ENCODE results near the gene EGLN3.

EGLN3 gene

DNA sequence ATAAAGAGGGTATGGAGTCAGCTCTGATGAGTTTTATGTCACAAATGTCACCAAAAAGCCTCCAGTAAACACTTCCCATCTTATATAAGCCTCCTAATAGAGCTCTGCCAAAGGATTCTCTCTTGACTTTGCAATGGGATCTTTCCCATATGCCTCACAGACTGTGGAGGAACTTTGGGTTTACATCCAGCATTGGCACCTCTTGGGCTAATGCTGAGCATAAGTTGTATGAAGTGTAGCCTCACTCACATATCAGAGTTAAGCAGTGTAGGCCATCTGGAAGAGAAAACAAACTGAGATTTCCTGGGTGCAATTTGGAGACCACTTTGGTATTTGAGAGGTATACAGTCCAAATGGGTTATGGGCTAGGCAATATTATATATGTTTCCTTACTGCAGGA, 24.9 kb downstream of the EGLN3 start:
- Mint-ChIP-seq H3K27ac (no peak overlapping the region), H3K9me3 (peaks cover 0 to 2% of the 10 kb centered on the region in 2 donors), H3K4me1 (ENCODE audit: low read depth in 2 of 2) (no peaks in the 10 kb centered on the region), H3K4me3 (no peak overlapping the region), H3K27me3 (no peaks in the 10 kb centered on the region), H3K36me3 (ENCODE audit: insufficient read depth) (peaks cover 3% of the 10 kb centered on the region)
- ATAC-seq (replicated peaks) (no peak), DNase-seq (no peak)

- ATAC-seq (replicated peaks) (no peak), DNase-seq (no peak)
- peaks cover 0 to 1% of the 10 kb centered on the region in 2 donors for H3K9me3 Mint-ChIP-seq
- no peaks in the 10 kb centered on the region for H3K4me1 Mint-ChIP-seq (ENCODE audit: low read depth in 2 of 2)
- H3K27me3 Mint-ChIP-seq, result no peaks in the 10 kb centered on the region
- H3K27ac Mint-ChIP-seq, result no peak overlapping the region
- H3K36me3 Mint-ChIP-seq (ENCODE audit: insufficient read depth), result peaks cover 3% of the 10 kb centered on the region
- no peak overlapping the region for H3K4me3 Mint-ChIP-seq
Observed at GRCh38 chr14:33925235-33925634, 25.6 kb downstream of the EGLN3 start.

- H3K27me3 Mint-ChIP-seq, result no peaks in the 10 kb centered on the region
- peaks cover 3% of the 10 kb centered on the region for H3K36me3 Mint-ChIP-seq (ENCODE audit: insufficient read depth)
- no peak overlapping the region for H3K4me3 Mint-ChIP-seq
- H3K4me1 Mint-ChIP-seq (ENCODE audit: low read depth in 2 of 2), result no peaks in the 10 kb centered on the region
- ATAC-seq (replicated peaks) (no peak), DNase-seq (no peak)
- peaks cover 0 to 1% of the 10 kb centered on the region in 2 donors for H3K9me3 Mint-ChIP-seq
- H3K27ac Mint-ChIP-seq, result no peak overlapping the region
Observed at GRCh38 chr14:33924566-33925100, 26.2 kb downstream of the EGLN3 start.

GRCh38 chr14:33922125-33922524, 28.7 kb downstream of the EGLN3 start:
- H3K27me3 Mint-ChIP-seq, result no peaks in the 10 kb centered on the region
- H3K36me3 Mint-ChIP-seq (ENCODE audit: insufficient read depth), result peaks cover 3% of the 10 kb centered on the region
- no peak overlapping the region for H3K4me3 Mint-ChIP-seq
- H3K27ac Mint-ChIP-seq, result no peak overlapping the region
- no peak for ATAC-seq (replicated peaks)
- no peaks in the 10 kb centered on the region for H3K4me1 Mint-ChIP-seq (ENCODE audit: low read depth in 2 of 2)
- no peak for DNase-seq
- peaks cover 0 to 1% of the 10 kb centered on the region in 2 donors for H3K9me3 Mint-ChIP-seq

DNA sequence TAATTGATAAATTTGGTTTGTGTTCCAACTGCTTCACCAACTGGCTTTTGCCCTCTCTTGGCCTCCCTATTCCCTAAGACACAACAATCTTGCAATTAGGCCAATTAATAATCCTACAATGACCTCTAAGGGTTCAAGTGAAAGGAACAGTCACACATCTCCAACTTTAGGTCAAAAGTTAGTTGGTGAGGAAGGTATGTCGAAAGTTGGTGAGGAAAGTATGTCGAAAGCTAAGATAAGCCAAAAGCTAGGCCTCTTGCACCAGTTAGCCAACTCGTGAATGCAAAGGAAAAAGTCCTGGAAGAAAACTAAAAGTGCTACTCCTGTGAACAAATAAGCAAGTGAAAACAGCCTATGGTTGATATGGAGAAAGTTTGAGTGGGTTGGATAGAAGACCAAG, 32.6 kb downstream of the EGLN3 start:
- H3K27me3 Mint-ChIP-seq, result no peaks in the 10 kb centered on the region
- H3K36me3 Mint-ChIP-seq (ENCODE audit: insufficient read depth), result no peaks in the 10 kb centered on the region
- no peak for DNase-seq
- no peak overlapping the region for H3K27ac Mint-ChIP-seq
- H3K4me3 Mint-ChIP-seq, result no peak overlapping the region
- ATAC-seq (replicated peaks), result no peak
- no peaks in the 10 kb centered on the region for H3K4me1 Mint-ChIP-seq (ENCODE audit: low read depth in 2 of 2)
- no peaks in the 10 kb centered on the region for H3K9me3 Mint-ChIP-seq

DNA sequence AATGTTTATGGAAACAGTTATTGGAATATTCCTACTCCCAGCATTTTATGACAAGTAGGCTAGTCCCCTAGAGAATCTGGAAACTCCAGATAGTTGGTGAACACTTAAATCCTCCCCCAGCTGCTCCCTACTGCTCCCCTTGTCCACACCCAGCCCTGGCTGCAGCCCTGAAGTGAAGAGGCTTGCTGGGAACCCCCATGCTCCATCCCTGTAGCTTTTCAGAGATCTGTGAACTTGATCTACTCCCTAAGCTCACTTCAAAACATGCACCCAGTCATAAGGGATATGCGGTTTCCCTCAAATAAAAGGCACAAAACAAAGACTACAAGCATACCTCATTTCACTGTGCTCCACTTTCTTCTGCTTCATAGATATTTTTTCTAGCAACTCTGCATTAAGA, 33.2 kb downstream of the EGLN3 start:
- Mint-ChIP-seq H3K4me3 (no peak overlapping the region), H3K4me1 (ENCODE audit: low read depth in 2 of 2) (no peaks in the 10 kb centered on the region), H3K27me3 (no peaks in the 10 kb centered on the region), H3K9me3 (no peaks in the 10 kb centered on the region), H3K27ac (no peak overlapping the region), H3K36me3 (ENCODE audit: insufficient read depth) (no peaks in the 10 kb centered on the region)
- ATAC-seq (replicated peaks), result no peak
- DNase-seq, result no peak

GRCh38 chr14:33916663-33917565, 34.0 kb downstream of the EGLN3 start:
- Mint-ChIP-seq H3K27ac (no peak overlapping the region), H3K36me3 (ENCODE audit: insufficient read depth) (no peaks in the 10 kb centered on the region), H3K9me3 (no peaks in the 10 kb centered on the region), H3K4me3 (no peak overlapping the region), H3K27me3 (no peaks in the 10 kb centered on the region), H3K4me1 (ENCODE audit: low read depth in 2 of 2) (no peaks in the 10 kb centered on the region)
- no peak for DNase-seq
- no peak for ATAC-seq (replicated peaks)

DNA sequence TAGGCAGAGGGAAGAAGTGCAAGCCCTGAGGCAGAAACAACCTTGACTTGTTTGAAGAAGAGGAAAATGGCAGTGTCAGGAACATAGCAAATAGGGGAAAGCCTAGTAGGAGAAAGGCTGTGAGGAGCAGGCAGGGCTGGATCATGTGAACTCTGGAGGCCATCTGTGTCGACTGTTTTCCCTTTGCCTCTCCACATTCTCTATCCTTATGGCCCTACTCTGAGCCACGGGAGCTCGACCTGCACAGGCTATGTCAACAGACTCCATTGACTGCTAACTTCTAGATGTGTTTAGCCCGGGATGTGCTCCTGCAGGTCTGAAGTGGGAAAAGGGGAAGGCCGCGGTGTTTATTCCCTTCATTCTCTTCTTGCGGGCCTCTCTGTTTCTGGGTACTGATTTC, 35.2 kb downstream of the EGLN3 start:
- DNase-seq (no peak), ATAC-seq (replicated peaks) (no peak)
- Mint-ChIP-seq H3K4me1 (ENCODE audit: low read depth in 2 of 2) (no peaks in the 10 kb centered on the region), H3K27me3 (no peaks in the 10 kb centered on the region), H3K9me3 (peaks cover 0 to 4% of the 10 kb centered on the region in 2 donors), H3K27ac (no peak overlapping the region), H3K36me3 (ENCODE audit: insufficient read depth) (no peaks in the 10 kb centered on the region), H3K4me3 (no peak overlapping the region)

GRCh38 chr14:33914676-33915516, 36.0 kb downstream of the EGLN3 start:
- H3K9me3 Mint-ChIP-seq, result peaks cover 0 to 5% of the 10 kb centered on the region in 2 donors
- no peaks in the 10 kb centered on the region for H3K27me3 Mint-ChIP-seq
- no peak overlapping the region for H3K27ac Mint-ChIP-seq
- no peaks in the 10 kb centered on the region for H3K4me1 Mint-ChIP-seq (ENCODE audit: low read depth in 2 of 2)
- no peak overlapping the region for H3K4me3 Mint-ChIP-seq
- H3K36me3 Mint-ChIP-seq (ENCODE audit: insufficient read depth), result no peaks in the 10 kb centered on the region
- ATAC-seq (replicated peaks) (no peak), DNase-seq (no peak)

DNA sequence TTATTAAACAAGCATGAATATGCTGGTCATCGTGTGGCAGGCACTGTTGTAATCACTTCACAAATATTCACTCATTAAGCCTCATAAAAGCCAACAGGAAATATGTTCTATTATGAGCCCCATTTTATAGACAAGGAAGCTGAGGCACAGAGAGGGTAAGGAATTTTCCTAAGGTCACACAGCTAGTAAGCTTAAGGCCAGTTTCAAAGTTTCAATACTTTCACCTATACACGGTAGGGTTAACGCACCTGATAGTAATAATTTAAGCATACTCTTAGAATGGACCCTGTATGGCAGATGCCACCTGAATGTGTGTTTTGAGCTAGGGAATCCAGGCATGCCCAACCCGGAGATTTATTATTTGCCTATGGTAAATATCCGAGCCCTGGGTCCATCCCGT, 39.8 kb downstream of the EGLN3 start:
- ATAC-seq (replicated peaks) (no peak), DNase-seq (no peak)
- Mint-ChIP-seq H3K4me3 (no peak overlapping the region), H3K27ac (no peak overlapping the region), H3K9me3 (peaks cover 0 to 5% of the 10 kb centered on the region in 2 donors), H3K27me3 (no peaks in the 10 kb centered on the region), H3K4me1 (ENCODE audit: low read depth in 2 of 2) (no peaks in the 10 kb centered on the region), H3K36me3 (ENCODE audit: insufficient read depth) (no peaks in the 10 kb centered on the region)

GRCh38 chr14:33910435-33910834, 40.4 kb downstream of the EGLN3 start:
- Mint-ChIP-seq H3K9me3 (peaks cover 0 to 5% of the 10 kb centered on the region in 2 donors), H3K27me3 (no peaks in the 10 kb centered on the region), H3K27ac (no peak overlapping the region), H3K4me3 (no peak overlapping the region), H3K36me3 (ENCODE audit: insufficient read depth) (no peaks in the 10 kb centered on the region), H3K4me1 (ENCODE audit: low read depth in 2 of 2) (no peaks in the 10 kb centered on the region)
- no peak for DNase-seq
- no peak for ATAC-seq (replicated peaks)

GRCh38 chr14:33909380-33910084, 41.3 kb downstream of the EGLN3 start:
- Mint-ChIP-seq H3K36me3 (ENCODE audit: insufficient read depth) (no peaks in the 10 kb centered on the region), H3K4me1 (ENCODE audit: low read depth in 2 of 2) (no peaks in the 10 kb centered on the region), H3K27ac (no peak overlapping the region), H3K9me3 (peaks cover 0 to 5% of the 10 kb centered on the region in 2 donors), H3K27me3 (no peaks in the 10 kb centered on the region), H3K4me3 (no peak overlapping the region)
- no peak for DNase-seq
- no peak for ATAC-seq (replicated peaks)

GRCh38 chr14:33908540-33909223, 42.2 kb downstream of the EGLN3 start:
- no peaks in the 10 kb centered on the region for H3K36me3 Mint-ChIP-seq (ENCODE audit: insufficient read depth)
- ATAC-seq (replicated peaks), result no peak
- DNase-seq, result no peak
- H3K4me1 Mint-ChIP-seq (ENCODE audit: low read depth in 2 of 2), result no peaks in the 10 kb centered on the region
- H3K9me3 Mint-ChIP-seq, result peaks cover 0 to 7% of the 10 kb centered on the region in 2 donors
- H3K27me3 Mint-ChIP-seq, result no peaks in the 10 kb centered on the region
- H3K27ac Mint-ChIP-seq, result no peak overlapping the region
- H3K4me3 Mint-ChIP-seq, result no peak overlapping the region

Measured in effector memory CD8-positive, alpha-beta T cell (primary cell).